ENCODE results near the gene TJP2.

- no peak for TF ChIP-seq POLR2A (IDR thresholded peaks at IDR 0.05)
- no peak for TF ChIP-seq CTCF (IDR thresholded peaks at IDR 0.05)
Observed at GRCh38 chr9:69299315-69299714, 125.2 kb downstream of the TJP2 start.

Measured in lower leg skin (tissue), 3 donors.